HG02870 (cell line): ENCODE results near the gene RPL15.
"Not testable (repeated sequence)": the region's sequence is repeated elsewhere in the genome, so short reads cannot be mapped to it uniquely, and the experiment has no call there.

Experiments used
- ATAC-seq: cut with Tn5 transposase; IDR thresholded peaks from one replicate; pipeline ENCODE4 v1.9.1; 2021; ENCODE audit warnings: mild to moderate bottlenecking, moderate library complexity; ENCODE audit not compliant: unreplicated experiment

Gene RPL15

GRCh38 chr3:23889386-23889785, 27.5 kb upstream of the RPL15 start:
- no peak for ATAC-seq

- ATAC-seq = no peak
Observed at GRCh38 chr3:23889950-23890349, 27.0 kb upstream of the RPL15 start.

- no peak for ATAC-seq
Observed at GRCh38 chr3:23894254-23895061, 22.5 kb upstream of the RPL15 start.

GRCh38 chr3:23895181-23895580, 21.8 kb upstream of the RPL15 start:
- ATAC-seq = no peak

GRCh38 chr3:23900744-23901143, 16.2 kb upstream of the RPL15 start:
- ATAC-seq = no peak

GRCh38 chr3:23904545-23904944, 12.4 kb upstream of the RPL15 start:
- ATAC-seq = no peak

- ATAC-seq = no peak
Observed at GRCh38 chr3:23909341-23909740, 7.6 kb upstream of the RPL15 start.

GRCh38 chr3:23911397-23911796, 5.5 kb upstream of the RPL15 start:
- no peak for ATAC-seq

GRCh38 chr3:23912335-23912734, 4.6 kb upstream of the RPL15 start:
- not testable (repeated sequence) for ATAC-seq

GRCh38 chr3:23913182-23913581, 3.8 kb upstream of the RPL15 start:
- no peak for ATAC-seq

GRCh38 chr3:23913873-23914743, 2.8 kb upstream of the RPL15 start:
- no peak for ATAC-seq

- ATAC-seq = no peak
Observed at GRCh38 chr3:23915537-23916108, 1.3 kb upstream of the RPL15 start.

GRCh38 chr3:23916152-23916885, 613 bp upstream of the RPL15 start:
- ATAC-seq = peak; percentile 36

- not testable (repeated sequence) for ATAC-seq
Observed at GRCh38 chr3:23917679-23918303, 859 bp downstream of the RPL15 start.

- ATAC-seq = not testable (repeated sequence)
Observed at GRCh38 chr3:23918331-23918730, 1.4 kb downstream of the RPL15 start.

GRCh38 chr3:23919628-23920027, 2.7 kb downstream of the RPL15 start:
- no peak for ATAC-seq

- ATAC-seq = no peak
Observed at GRCh38 chr3:23920151-23920655, 3.3 kb downstream of the RPL15 start.

- ATAC-seq = no peak
Observed at GRCh38 chr3:23921052-23921511, 4.2 kb downstream of the RPL15 start.

GRCh38 chr3:23923786-23924185, 6.9 kb downstream of the RPL15 start:
- ATAC-seq = no peak

GRCh38 chr3:23926246-23926645, 9.3 kb downstream of the RPL15 start:
- ATAC-seq = no peak
